Muscle of back (tissue), 11 donors: ENCODE measurements around the gene CCDC102A. TPM values are rescaled to one million over a fixed set of nuclear protein-coding genes. Genes with fewer than 3 reads are reported as not detected.
"Not testable (repeated sequence)": the region's sequence is repeated elsewhere in the genome, so short reads cannot be mapped to it uniquely, and the experiment has no call there.

Experiments
- DNase-seq, 3 donors: peaks; one replicate each; pipeline versions ENCODE4 v3.0.0 to v3.0.0-alpha.2; 2013
- polyA plus RNA-seq, 10 donors: library from polyadenylated mRNA; unstranded; fragments of 120-200 nt; gene quantifications; one replicate each; pipeline ENCODE4 v1.2.1, GENCODE V29; 2013; ENCODE audit not compliant: insufficient read length in 10 of 10

Gene CCDC102A
- polyA plus RNA-seq, 10 donors: 8.0 to 21.6 (median 12.2) TPM

DNA sequence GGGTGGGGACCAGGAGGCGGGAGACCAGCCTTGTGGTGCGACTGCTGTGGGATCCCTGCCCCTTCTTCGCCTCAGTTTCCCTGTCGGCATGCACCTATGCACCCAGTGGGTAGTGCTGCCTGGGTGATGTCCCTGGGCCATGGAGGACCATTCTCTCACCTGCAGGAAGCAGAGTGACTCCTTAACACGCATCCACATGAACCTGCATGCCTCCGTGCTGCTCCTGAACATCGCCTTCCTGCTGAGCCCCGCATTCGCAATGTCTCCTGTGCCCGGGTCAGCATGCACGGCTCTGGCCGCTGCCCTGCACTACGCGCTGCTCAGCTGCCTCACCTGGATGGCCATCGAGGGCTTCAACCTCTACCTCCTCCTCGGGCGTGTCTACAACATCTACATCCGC lies 31.3 kb upstream of the CCDC102A start:
- DNase-seq: no peak

- DNase-seq: no peak
These were observed 30.1 kb upstream of the CCDC102A start for GRCh38 chr16:57566436-57566835.

DNA sequence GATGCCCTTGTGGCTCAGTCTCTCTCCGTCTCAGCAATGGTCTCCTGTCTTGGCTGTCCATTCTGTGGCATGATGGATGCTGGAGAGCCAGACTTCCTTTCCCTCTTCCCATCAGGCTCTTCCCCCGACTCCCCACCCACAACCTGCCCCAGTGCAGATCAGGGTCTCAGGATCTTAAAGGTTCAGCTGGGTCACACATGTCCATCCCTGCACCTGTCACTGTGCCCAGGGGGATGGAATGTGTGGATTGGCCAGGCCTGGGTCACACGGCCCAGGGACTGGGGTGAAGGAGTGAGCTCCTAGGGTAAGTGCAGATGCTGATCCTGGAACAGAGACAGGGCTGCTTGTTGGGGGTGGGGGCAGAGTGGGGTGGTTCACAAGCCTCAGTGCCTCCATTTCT lies 29.1 kb upstream of the CCDC102A start:
- no peak for DNase-seq

DNA sequence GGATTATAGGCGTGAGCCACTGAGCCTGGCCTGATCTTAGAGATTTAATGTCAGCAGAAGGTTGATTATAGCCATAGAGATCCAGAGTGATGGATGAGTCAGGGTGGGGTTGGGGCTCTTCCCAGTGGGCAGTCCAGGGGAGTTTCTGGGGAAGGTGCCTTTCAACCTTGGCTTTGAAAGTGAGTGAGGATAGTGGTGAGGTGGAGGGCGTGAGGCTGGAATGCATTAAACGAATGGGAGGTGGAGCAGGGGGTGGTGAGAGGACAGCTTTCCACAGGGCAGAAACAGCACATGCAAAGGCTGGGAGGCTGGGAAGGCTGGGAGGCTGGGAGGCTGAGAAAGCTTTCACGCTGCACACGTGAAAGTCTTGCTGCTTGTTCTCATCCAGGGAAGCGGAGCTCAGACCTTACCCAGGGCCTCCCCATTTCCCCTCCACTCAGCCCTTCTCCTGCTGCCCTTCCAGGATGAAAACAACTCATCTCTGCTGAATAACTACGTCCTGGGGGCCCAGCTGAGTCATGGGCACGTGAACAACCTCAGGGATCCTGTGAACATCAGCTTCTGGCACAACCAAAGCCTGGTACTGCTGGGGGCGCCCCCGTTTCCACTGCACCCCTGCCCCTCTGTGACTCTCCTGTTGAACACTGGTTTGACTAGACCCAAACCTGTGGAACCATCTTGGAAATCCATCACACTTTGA lies 28.4 kb upstream of the CCDC102A start:
- DNase-seq: peak in 1 of 3 donors; percentile 5

DNA sequence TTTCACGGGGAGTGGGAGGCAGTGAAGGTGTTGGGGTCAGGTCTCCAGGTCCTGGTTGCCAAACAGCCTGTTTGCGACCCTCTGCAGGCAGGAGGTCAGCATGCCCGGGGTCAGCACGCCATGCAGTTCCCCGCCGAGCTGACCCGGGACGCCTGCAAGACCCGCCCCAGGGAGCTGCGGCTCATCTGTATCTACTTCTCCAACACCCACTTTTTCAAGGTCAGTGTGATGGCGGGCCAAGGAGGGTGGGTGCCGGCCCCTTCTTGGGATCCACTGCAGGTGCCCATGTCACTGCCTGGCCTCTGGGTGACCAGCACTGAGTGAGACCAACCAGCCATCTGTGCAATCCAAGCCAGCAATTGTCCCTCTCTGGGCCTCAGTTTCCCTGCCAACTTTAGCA lies 27.4 kb upstream of the CCDC102A start:
- no peak for DNase-seq

GRCh38 chr16:57563487-57563750 lies 27.0 kb upstream of the CCDC102A start:
- DNase-seq: no peak

- no peak for DNase-seq
These were observed 26.5 kb upstream of the CCDC102A start for GRCh38 chr16:57562669-57563486.

GRCh38 chr16:57562066-57562465 lies 25.7 kb upstream of the CCDC102A start:
- no peak for DNase-seq

DNA sequence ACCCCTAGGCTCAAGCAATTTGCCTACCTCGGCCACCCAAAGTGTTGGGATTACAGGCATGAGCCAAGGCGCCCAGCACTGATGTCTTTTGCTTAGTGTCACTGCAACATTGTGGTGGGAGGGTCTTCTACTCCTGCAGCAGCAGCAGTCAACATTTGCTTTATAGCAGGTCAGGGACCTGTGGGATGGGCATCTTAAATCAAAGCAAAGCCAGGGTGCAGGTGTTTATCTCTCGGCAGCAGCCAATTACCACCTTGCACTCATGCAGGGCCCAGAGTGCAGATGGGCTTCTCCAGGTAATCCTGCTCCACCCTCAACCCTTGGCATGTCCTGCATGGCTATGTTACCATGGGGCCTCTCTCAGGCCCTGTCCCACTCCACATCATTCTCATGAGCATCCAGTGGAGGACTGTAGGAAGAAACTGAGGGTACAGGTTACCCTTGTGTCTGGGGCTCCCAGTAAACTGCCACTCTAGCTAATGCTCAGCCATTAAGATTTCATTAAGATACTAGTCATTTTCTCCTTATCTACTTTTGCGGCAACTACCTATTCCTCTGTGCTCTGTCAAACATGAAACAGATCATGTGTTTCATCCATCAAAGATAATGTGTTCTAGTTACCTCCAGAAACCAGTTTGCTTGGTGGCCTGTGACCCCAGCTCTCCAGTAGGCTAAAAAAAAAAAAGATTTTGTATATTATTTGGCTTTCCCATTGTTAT lies 22.9 kb upstream of the CCDC102A start:
- no peak for DNase-seq

DNA sequence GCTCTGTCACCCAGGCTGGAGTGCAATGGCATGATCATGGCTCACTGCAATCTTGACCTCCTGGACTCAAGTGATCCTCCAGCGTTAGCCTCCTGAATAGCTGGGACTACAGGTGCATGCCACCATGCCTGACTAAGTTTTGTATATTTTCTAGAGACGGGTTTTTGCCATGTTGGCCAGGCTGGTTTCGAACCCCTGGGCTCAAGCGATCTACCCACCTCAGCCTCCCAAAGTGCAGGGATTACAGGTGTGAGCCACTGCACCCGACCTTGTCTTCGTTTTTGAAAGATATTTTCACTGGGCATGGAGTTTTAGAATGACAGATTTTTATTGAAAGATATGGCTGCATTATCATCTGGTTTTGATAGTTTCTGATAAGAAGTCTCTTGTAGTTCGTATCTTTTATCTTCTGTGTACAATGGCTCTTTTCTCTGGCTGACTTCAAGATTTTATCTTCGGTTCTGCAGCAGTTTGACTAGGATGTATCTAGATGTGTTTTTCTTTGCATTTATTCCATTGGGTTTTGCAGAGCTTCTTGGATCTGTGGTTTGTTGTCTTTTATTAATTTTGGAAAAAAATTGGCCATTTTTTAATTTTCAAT lies 20.7 kb upstream of the CCDC102A start:
- no peak for DNase-seq

DNA sequence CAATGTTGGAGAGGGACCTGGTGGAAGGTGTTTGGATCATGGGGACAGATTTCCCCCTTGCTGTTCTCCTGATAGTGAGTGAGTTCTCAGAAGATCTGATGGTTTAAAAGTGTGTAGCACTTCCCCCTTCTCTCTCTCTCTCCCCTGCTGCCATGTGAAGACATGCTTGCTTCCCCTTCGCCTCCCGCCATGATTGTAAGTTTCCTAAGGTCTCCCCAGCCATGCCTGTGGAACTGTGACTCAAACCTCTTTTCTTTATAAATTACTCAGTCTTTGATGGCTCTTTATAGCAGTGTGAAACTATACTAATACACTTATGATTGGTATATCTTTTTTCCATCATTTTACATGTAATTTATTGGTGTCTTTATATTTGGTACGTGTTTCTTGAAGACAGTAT lies 19.5 kb upstream of the CCDC102A start:
- no peak for DNase-seq

- no peak for DNase-seq
These were observed 14.7 kb upstream of the CCDC102A start for GRCh38 chr16:57551057-57551456.

- no peak for DNase-seq
These were observed 13.4 kb upstream of the CCDC102A start for GRCh38 chr16:57549730-57550129.

DNA sequence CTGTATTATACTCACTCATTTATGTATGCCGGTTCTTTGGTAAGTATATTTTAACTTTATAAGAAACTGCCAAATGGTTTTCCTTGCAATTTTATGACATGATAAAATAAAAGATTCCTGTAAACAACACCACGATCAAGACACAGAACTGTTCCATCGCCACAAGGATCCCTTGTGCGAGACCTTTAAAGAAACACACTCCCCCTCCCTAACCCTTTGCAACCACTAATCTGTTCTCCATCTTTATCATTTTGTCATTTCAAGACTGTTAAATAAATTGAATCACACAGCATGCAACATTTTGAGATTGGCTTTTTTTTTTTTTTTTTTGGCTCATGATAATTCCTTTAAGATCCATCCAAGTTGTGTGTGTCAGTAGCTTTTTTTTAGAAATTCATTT lies 12.0 kb upstream of the CCDC102A start:
- no peak for DNase-seq

DNA sequence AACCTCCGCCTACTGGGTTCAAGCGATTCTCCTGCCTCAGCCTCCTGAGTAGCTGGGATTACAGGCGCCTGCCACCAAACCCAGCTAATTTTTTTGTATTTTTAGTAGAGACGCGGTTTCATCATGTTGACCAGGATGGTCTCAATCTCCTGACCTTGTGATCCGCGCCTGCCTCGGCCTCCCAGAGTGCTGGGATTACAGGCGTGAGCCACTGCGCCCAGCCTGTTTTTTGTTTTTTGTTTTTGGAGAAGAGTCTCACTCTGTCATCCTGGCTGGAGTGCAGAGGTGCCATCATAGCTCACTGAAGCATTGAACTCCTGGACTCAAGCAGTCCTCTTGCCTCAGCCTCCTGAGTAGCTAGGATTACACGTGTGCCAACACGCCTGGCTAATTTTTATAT lies 11.2 kb upstream of the CCDC102A start:
- not testable (repeated sequence) for DNase-seq

GRCh38 chr16:57544124-57544653 lies 7.8 kb upstream of the CCDC102A start:
- no peak for DNase-seq

- no peak for DNase-seq
These were observed 5.5 kb upstream of the CCDC102A start for GRCh38 chr16:57541754-57542435.

DNA sequence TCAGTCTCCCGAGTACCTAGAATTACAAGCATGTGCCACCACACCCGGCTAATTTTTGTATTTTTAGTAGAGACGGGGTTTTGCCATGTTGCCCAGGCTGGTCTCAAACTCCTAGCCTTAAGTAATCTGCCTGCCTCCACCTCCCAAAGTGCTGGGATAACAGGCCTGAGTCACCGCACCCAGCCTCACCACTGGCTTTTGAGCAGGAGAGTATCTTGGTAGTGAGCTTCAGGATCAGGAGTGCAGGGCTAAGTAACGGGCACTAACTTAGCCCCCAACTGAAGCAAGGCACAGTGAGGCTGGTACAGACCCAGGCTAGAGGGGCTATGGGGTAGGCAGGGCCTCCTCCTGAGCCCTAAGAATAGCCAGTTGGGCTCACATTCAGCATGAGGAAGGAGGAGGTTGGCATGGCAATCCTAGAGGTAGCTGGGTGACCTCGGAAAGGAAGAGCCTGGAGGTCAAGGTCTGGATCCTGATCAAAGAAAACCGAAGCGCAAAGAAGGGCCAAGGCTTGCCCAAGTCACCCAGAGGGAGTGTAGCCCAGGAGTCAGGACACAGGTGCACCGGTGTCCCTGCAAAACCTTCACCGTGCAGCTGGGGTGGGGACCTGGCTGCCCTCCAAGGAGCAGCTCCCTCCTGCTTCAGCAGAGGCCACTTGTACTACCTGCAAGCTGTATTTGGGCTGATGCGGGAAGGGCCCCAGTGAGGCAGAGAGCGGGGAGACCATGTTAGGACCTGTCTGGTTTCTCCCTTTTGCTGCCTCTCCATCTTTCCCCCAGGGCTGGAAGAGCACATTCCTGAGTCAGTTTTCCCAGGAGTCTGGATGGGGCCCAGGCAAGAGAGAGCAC lies 4.8 kb upstream of the CCDC102A start:
- DNase-seq: peak in 1 of 3 donors; percentile 3

- DNase-seq: no peak
These were observed 4.0 kb upstream of the CCDC102A start for GRCh38 chr16:57540387-57540786.

- DNase-seq: no peak
These were observed 2.9 kb upstream of the CCDC102A start for GRCh38 chr16:57539072-57539796.
